HepG2 (cell line): ENCODE data around the gene HOXA7. TPM values are rescaled to one million over a fixed set of nuclear protein-coding genes. Genes with fewer than 3 reads are reported as not detected.
A peak's percentile ranks its signal among the peaks of the same experiment; 100 is the strongest.

ENCODE experiments used
- ATAC-seq: fragments of 200-7000 bp; cut with Tn5 transposase; 3 replicates; pipeline ENCODE4 v1.9.1; 2020; ENCODE audit warnings: mild to moderate bottlenecking, moderate library complexity
- BruUV-seq: library from RNA; stranded (reverse); fragments of 400-500 nt; replicated peaks from 2 replicates; lab custom pipeline; 2021; lab: Mats Ljungman, UMichigan
- CTCF ChIA-PET: fragments of 300-600 bp; formaldehyde crosslinking; extraction: SDS; loops from one replicate; lab custom pipeline; 2021; ENCODE audit warnings: low total read pairs, inconsistent platforms, low intra/inter-chr PET ratio; lab: Yijun Ruan, JAX
- POLR2A ChIA-PET: fragments of 350-600 bp; sonication (Branson Sonifier 250); formaldehyde crosslinking; loops from one replicate; lab custom pipeline; 2020; ENCODE audit warnings: antibody characterized with exemption, inconsistent platforms; lab: Yijun Ruan, JAX
- DNase-seq: peaks from one replicate; pipeline ENCODE4 v3.0.0-alpha.2; 2015; ENCODE audit warnings: low spot score
- FAIRE-seq: peaks from 3 replicates; lab custom pipeline; 2011; peaks lifted over from hg19 to GRCh38; lab: Jason Lieb, UNC
- H2AFZ ChIP-seq: one replicate; pipeline ENCODE4 v1.6.1; 2011; ENCODE audit warnings: low read length, inconsistent platforms
- H3K27ac ChIP-seq: fragments of 300-600 bp; 3 replicates; pipeline ENCODE4 v1.8.0; 2011; ENCODE audit warnings: mixed run types, mild to moderate bottlenecking, mixed read lengths, low read length, inconsistent platforms; ENCODE audit not compliant: insufficient read depth; ENCODE audit errors: extremely low read length
- H3K27me3 ChIP-seq, 2 experiments: fragments of 200-600 bp in 1 of 2; 2 replicates in 1 of 2; 3 replicates in 1 of 2; pipeline versions ENCODE4 v1.6.0 to v1.8.0; 2011; ENCODE audit warnings: low read length in 2 of 2, mild to moderate bottlenecking in 2 of 2, moderate library complexity in 2 of 2, inconsistent platforms in 1 of 2; ENCODE audit not compliant: insufficient read depth in 2 of 2, control insufficient read depth in 1 of 2
- H3K36me3 ChIP-seq, 2 experiments: fragments of 200-600 bp in 1 of 2; replicated peaks in 1 of 2; 2 replicates in 1 of 2; 3 replicates in 1 of 2; pipeline versions ENCODE4 v1.5.1 to v1.8.0; 2011; ENCODE audit warnings: low read length in 2 of 2, inconsistent platforms in 1 of 2; ENCODE audit not compliant: insufficient read depth in 2 of 2, control insufficient read depth in 1 of 2
- H3K4me1 ChIP-seq: 2 replicates; pipeline ENCODE4 v1.5.1; 2012; ENCODE audit warnings: low read length, inconsistent platforms; ENCODE audit not compliant: insufficient read depth
- H3K4me2 ChIP-seq: 2 replicates; pipeline ENCODE4 v1.6.0; 2011; ENCODE audit warnings: low read depth, low read length, inconsistent platforms
- H3K4me3 ChIP-seq, 3 experiments: fragments of 200-600 bp in 1 of 3; sonication (generic), shearing (Covaris generic) in 1 of 3; replicated peaks in 1 of 3; 2 replicates each; pipeline ENCODE4 v1.5.1; 2011 to 2016; ENCODE audit warnings: low read length in 3 of 3, inconsistent platforms in 2 of 3, low read depth in 2 of 3, mild to moderate bottlenecking in 2 of 3, control low read depth in 1 of 3, mixed read lengths in 1 of 3; ENCODE audit not compliant: insufficient read depth in 1 of 3
- H3K79me2 ChIP-seq: one replicate; pipeline ENCODE4 v1.6.1; 2011; ENCODE audit warnings: low read length, inconsistent platforms; ENCODE audit not compliant: insufficient read depth
- H3K9ac ChIP-seq: 2 replicates; pipeline ENCODE4 v1.6.0; 2011; ENCODE audit warnings: mild to moderate bottlenecking, low read depth, low read length, inconsistent platforms; ENCODE audit not compliant: insufficient read depth
- H3K9me3 ChIP-seq: 2 replicates; pipeline ENCODE4 v1.5.1; 2012; ENCODE audit warnings: mild to moderate bottlenecking, low read length
- H4K20me1 ChIP-seq: 2 replicates; pipeline ENCODE4 v1.6.0; 2011; ENCODE audit warnings: inconsistent platforms, mild to moderate bottlenecking, low read length, moderate library complexity; ENCODE audit not compliant: insufficient read depth
- HMGXB4 ChIP-seq, 2 experiments: sonication (generic) in 1 of 2; formaldehyde crosslinking in 1 of 2; IDR thresholded peaks; 2 replicates each; pipeline versions ENCODE4 v1.4.0 to v1.6.1; 2018 to 2020; ENCODE audit warnings: missing genetic modification reagents in 2 of 2, borderline replicate concordance in 1 of 2, low read depth in 1 of 2, mild to moderate bottlenecking in 1 of 2, missing biosample characterization in 1 of 2
- HNF4A ChIP-seq: sonication (generic); formaldehyde crosslinking; IDR thresholded peaks from 2 replicates; pipeline ENCODE4 v1.4.0; 2020; ENCODE audit warnings: missing genetic modification reagents
- HNF4G ChIP-seq, 2 experiments: sonication (generic) in 1 of 2; formaldehyde crosslinking in 1 of 2; IDR thresholded peaks; 2 replicates each; pipeline versions ENCODE4 v1.4.0 to v1.6.1; 2011 to 2020; ENCODE audit warnings: borderline replicate concordance in 2 of 2, low read depth in 2 of 2, mild to moderate bottlenecking in 2 of 2, low read length in 1 of 2, missing genetic modification reagents in 1 of 2, moderate library complexity in 1 of 2
- KLF15 ChIP-seq: sonication (generic); formaldehyde crosslinking; IDR thresholded peaks from 2 replicates; pipeline ENCODE4 v1.8.1; 2023; ENCODE audit warnings: borderline replicate concordance, mild to moderate bottlenecking, inconsistent platforms, missing genetic modification reagents, mixed read lengths
- MAFK ChIP-seq, 2 experiments: IDR thresholded peaks in 1 of 2; conservative IDR thresholded peaks in 1 of 2; 2 replicates each; pipeline ENCODE4 v1.6.1; 2011; ENCODE audit warnings: improper control_type of control experiment in 2 of 2, low read length in 2 of 2
- PHF21A ChIP-seq: sonication (generic); formaldehyde crosslinking; IDR thresholded peaks from 2 replicates; pipeline ENCODE4 v1.5.0; 2020; ENCODE audit warnings: mild to moderate bottlenecking, missing genetic modification reagents
- PHF8 ChIP-seq: sonication (generic); formaldehyde crosslinking; IDR thresholded peaks from 2 replicates; pipeline ENCODE4 v1.5.0; 2020; ENCODE audit warnings: missing genetic modification reagents
- SAFB2 ChIP-seq: sonication (generic); formaldehyde crosslinking; IDR thresholded peaks from 2 replicates; pipeline ENCODE4 v1.5.1; 2020; ENCODE audit warnings: missing genetic modification reagents, low read depth, mild to moderate bottlenecking, borderline replicate concordance
- SALL1 ChIP-seq: sonication (generic); formaldehyde crosslinking; IDR thresholded peaks from 2 replicates; pipeline ENCODE4 v1.8.0; 2022; ENCODE audit warnings: mild to moderate bottlenecking, missing genetic modification reagents
- TCF12 ChIP-seq, 2 experiments: fragments of 450-650 bp in 1 of 2; sonication (generic) in 1 of 2; formaldehyde crosslinking in 1 of 2; IDR thresholded peaks; 2 replicates each; pipeline versions ENCODE4 v1.6.1 to v1.8.0; 2017 to 2022; ENCODE audit warnings: antibody characterized with exemption in 1 of 2, mild to moderate bottlenecking in 1 of 2, missing genetic modification reagents in 1 of 2, moderate library complexity in 1 of 2
- YY1 ChIP-seq: IDR thresholded peaks from 2 replicates; pipeline ENCODE4 v1.6.1; 2011; ENCODE audit warnings: low read length, low read depth, moderate library complexity, mild to moderate bottlenecking; ENCODE audit not compliant: insufficient read depth, insufficient replicate concordance
- ZFY ChIP-seq: sonication (generic); formaldehyde crosslinking; IDR thresholded peaks from 2 replicates; pipeline ENCODE4 v1.4.0; 2020; ENCODE audit warnings: missing genetic modification reagents
- ZNF281 ChIP-seq: sonication (generic); formaldehyde crosslinking; IDR thresholded peaks from 2 replicates; pipeline ENCODE4 v1.4.0; 2020; ENCODE audit warnings: missing genetic modification reagents, borderline replicate concordance
- ZNF563 ChIP-seq: sonication (generic); formaldehyde crosslinking; IDR thresholded peaks from 2 replicates; pipeline ENCODE4 v1.8.0; 2022; ENCODE audit warnings: mild to moderate bottlenecking, moderate library complexity, missing genetic modification reagents
- WGBS: methylation state at CpG from one replicate; pipeline ENCODE4 v1.1.6; 2017; ENCODE audit warnings: low lambda C conversion rate; 5-methylcytosine and 5-hydroxymethylcytosine counted together
- in situ Hi-C: cut with HindIII; loops from 2 replicates; pipeline ENCODE4 v1.10.0; 2017; ENCODE audit warnings: low pct_unique_long_range_greater_than_20kb; ENCODE audit not compliant: extremely low pct_ligation_motif_present
- intact Hi-C: fragments of 100-400 bp; cut with micrococcal nuclease; formaldehyde crosslinking; loops from one replicate; pipeline ENCODE4 v1.10.0; 2022; ENCODE audit not compliant: unreplicated experiment
- polyA plus RNA-seq, 8 experiments: library from polyadenylated mRNA; depleted of rRNA in 3 of 8; stranded (reverse) in 7 of 8; unstranded in 1 of 8; fragments of >200 nt; fragmentation: Illumina TruSeq in 4 of 8; extraction: Trizol in 4 of 8; gene quantifications; 2 replicates each; pipeline versions ENCODE4 v1.2.1 to v1.2.3, GENCODE V29; 2011 to 2016; ENCODE audit warnings: low read depth in 4 of 8, missing spikeins in 1 of 8, mixed read lengths in 1 of 8; ENCODE audit not compliant: insufficient read depth in 1 of 8
- total RNA-seq, 5 experiments: library from RNA; depleted of rRNA; stranded (reverse); fragments of >200 nt; fragmentation: Illumina TruSeq; extraction: Trizol; gene quantifications; 2 replicates each; pipeline ENCODE4 v1.2.3, GENCODE V29; 2016; ENCODE audit warnings: low read depth in 1 of 5
- TF ChIP-seq, protein P1 (sequence below): IDR thresholded peaks from 2 replicates; pipeline ENCODE4 v1.6.1; 2016; ENCODE audit warnings: mild to moderate bottlenecking, missing biosample characterization, missing genetic modification reagents

Gene HOXA7
- total and polyA plus RNA-seq, 2 of the 13 experiments (the other 11 are each of a cell fraction or from before 2014, with no cell fraction given): 0.05 TPM; not detected in 1

DNA sequence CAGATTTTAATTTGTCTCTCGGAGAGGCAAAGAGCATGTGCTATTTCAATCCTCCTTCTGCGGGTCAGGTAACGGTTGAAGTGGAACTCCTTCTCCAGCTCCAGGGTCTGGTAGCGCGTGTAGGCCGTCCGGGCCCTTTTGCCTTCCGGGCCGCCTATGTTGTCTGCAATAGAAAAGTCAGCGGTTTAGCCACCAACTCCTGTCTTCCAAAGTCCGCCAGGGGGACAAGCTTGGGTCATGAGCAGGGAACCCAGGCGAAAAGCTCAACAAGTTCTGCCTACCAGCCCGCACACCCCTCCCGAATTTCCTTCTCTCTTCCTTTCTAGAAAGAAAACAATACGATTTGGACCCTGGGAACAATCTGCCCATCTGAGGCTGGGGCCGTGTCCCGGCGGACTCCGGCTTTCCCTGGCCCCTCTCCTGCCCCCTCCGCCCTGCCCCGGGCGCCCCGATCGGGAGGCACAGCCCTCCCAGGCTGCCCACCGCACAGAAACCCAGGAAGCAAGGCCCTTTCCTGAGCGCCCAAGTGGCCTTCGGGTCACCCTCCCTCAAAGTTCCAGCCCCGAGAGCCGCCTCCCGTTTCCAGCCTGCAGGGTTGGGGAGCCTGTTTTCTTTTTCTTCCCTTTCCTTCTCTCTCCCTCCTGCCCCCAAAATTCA is 14.4 kb downstream of the HOXA7 start:
- Histone ChIP-seq H4K20me1 (no peaks in the 10 kb centered on the region), H3K4me1 (peaks cover 9% of the 10 kb centered on the region), H2AFZ (no peak overlapping the region), H3K4me2 (peak overlapping the region; percentile 70), H3K79me2 (no peaks in the 10 kb centered on the region), H3K9me3 (no peaks in the 10 kb centered on the region), H3K9ac (peak overlapping the region; percentile 67), H3K36me3 (no peaks in the 10 kb centered on the region; a peak in 2 of 5 replicates), H3K27me3 (no peaks in the 10 kb centered on the region), H3K4me3 (peak overlapping the region; percentile 70 to 79 (median 76)), H3K27ac (peak overlapping the region; percentile 60)
- no TSS peak for BruUV-seq
- intact Hi-C loops (loop anchor here (5.0 kb wide), 1 partner anchor 765 kb away; no protein-coding TSS in a partner anchor), in situ Hi-C loops (no loop called here)
- ChIA-PET CTCF (no interaction called here), POLR2A (interaction anchor here (0.9 to 2.7 kb wide), 8 partner anchors 9 to 682 kb away, joined by 3 to 13 read pairs (median 7); partner anchors contain the start of genes HOXA4 and SKAP2)
- 62% methylated on average over 30 of the region's 30 CpGs for WGBS
- ATAC-seq (peak; percentile 72), FAIRE-seq (no peak), DNase-seq (peak; percentile 63)
- TF ChIP-seq MAFK (conservative IDR thresholded peaks at IDR 0.05 in 1 of 2, IDR thresholded peaks at IDR 0.05 in 1 of 2; ENCODE audit: low read length in 2 of 2): no peak
- no peak for TF ChIP-seq ZNF563
- no peak for TF ChIP-seq ZNF281 (CRISPR knock-in tag)
- TF ChIP-seq TCF12 (IDR thresholded peaks at IDR 0.05): no peak
- no peak for TF ChIP-seq TCF12 (CRISPR knock-in tag; IDR thresholded peaks at IDR 0.05)
- peak; percentile 6 for TF ChIP-seq YY1
- TF ChIP-seq SALL1 (CRISPR knock-in tag): peak; percentile 22; the same call in 1 of the 2 replicates
- TF ChIP-seq PHF21A (CRISPR knock-in tag): 0 out of 2 replicates have a peak, but pooled peaks have one; percentile 18
- TF ChIP-seq KLF15 (CRISPR knock-in tag): no peak
- TF ChIP-seq HMGXB4 (CRISPR knock-in tag; IDR thresholded peaks at IDR 0.05; ENCODE audit: borderline replicate concordance in 1 of 2, low read depth in 1 of 2): peak in 1 of 2 experiments; percentile 67; a peak in 2 of 4 replicates
- TF ChIP-seq HNF4G (IDR thresholded peaks at IDR 0.05; ENCODE audit: borderline replicate concordance, low read depth, low read length): peak; percentile 16; the same call in 1 of the 2 replicates
- no peak for TF ChIP-seq HNF4G (CRISPR knock-in tag; IDR thresholded peaks at IDR 0.05; ENCODE audit: borderline replicate concordance, low read depth)
- peak; percentile 64 for TF ChIP-seq PHF8
- peak; percentile 48 for TF ChIP-seq HNF4A
- TF ChIP-seq, protein P1, sequence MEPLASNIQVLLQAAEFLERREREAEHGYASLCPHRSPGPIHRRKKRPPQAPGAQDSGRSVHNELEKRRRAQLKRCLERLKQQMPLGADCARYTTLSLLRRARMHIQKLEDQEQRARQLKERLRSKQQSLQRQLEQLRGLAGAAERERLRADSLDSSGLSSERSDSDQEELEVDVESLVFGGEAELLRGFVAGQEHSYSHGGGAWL (CRISPR knock-in tag): 0 out of 2 replicates have a peak, but pooled peaks have one; percentile 4
- no peak for TF ChIP-seq SAFB2 (CRISPR knock-in tag)
- TF ChIP-seq ZFY (CRISPR knock-in tag): peak; percentile 59
